ENCODE measurements around the gene CUZD1. TPM values are rescaled to one million over a fixed set of nuclear protein-coding genes. Genes with fewer than 3 reads are reported as not detected.

CUZD1 gene
- total and polyA plus RNA-seq, 2 of the 4 experiments (the other 2 are of a cell fraction), result 0.36 to 0.67 TPM

DNA sequence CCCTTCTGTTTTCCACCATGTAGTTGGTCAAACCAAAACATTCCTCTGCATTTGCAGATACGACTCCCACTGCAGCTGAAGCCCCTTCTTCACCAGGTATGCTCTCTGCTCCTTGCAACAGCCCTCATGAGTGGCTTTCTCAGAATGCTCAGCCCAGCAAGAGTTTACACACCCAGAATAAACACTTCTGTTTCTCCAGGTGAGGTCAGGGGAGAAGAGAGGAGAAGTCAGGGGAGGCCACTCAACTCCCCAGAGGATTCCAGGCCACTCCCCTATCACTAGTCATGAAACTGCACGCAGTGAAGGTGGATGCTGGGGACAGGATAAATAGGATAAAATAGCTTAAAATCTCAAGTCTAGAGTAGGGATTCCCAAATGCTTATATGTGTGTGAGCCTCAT lies 31.2 kb downstream of the CUZD1 start:
- in situ Hi-C loops (cut with MboI; ENCODE audit: low sequenced_read_pairs), result no loop called here
- H3K9ac ChIP-seq (ENCODE audit: low read depth, low read length), result no peak overlapping the region
- H3K18ac ChIP-seq (ENCODE audit: low read depth, low read length), result no peak overlapping the region
- no peak overlapping the region for H2AK9ac ChIP-seq (replicated peaks; ENCODE audit: low read depth, low read length, poor library complexity)
- H3K27ac ChIP-seq (ENCODE audit: insufficient read depth, low read length), result no peak overlapping the region
- ChIA-PET POLR2A (ENCODE audit: unreplicated experiment) (no interaction called here), CTCF (no interaction called here)
- H2BK15ac ChIP-seq (ENCODE audit: low read depth, low read length), result no peak overlapping the region
- BruUV-seq (replicated peaks), result no TSS peak
- no peak overlapping the region for H2BK20ac ChIP-seq (ENCODE audit: low read depth, low read length)
- no peak overlapping the region for H3K4ac ChIP-seq (ENCODE audit: low read depth, low read length)
- H2BK120ac ChIP-seq (ENCODE audit: low read depth, low read length), result no peak overlapping the region
- dilution Hi-C loops (cut with HindIII; ENCODE audit: low sequenced_read_pairs, unreplicated experiment), result no loop called here
- H3K23ac ChIP-seq (ENCODE audit: low read depth, low read length), result no peak overlapping the region
- no peak overlapping the region for H3K56ac ChIP-seq (ENCODE audit: extremely low read depth, insufficient read depth, low read length)
- H3K36me3 ChIP-seq (ENCODE audit: control insufficient read depth, insufficient read depth, low read length), result no peaks in the 10 kb centered on the region
- H2BK5ac ChIP-seq (ENCODE audit: low read depth, low read length, poor library complexity, severe bottlenecking), result no peak overlapping the region
- ATAC-seq (ENCODE audit: low read depth) (no peak), DNase-seq (no peak)
- no peak overlapping the region for H3K4me3 ChIP-seq (ENCODE audit: insufficient read depth, low read depth, low read length)
- no CpG with 5 or more reads among the region's 2 CpGs for WGBS, 2 experiments (ENCODE audit: extremely low coverage in 2 of 2, insufficient read length in 1 of 2)
- no peaks in the 10 kb centered on the region; the same call in 1 of the 2 replicates for H3K9me3 ChIP-seq (ENCODE audit: control insufficient read depth, insufficient read depth, low read length)
- no peak overlapping the region for H4K5ac ChIP-seq (ENCODE audit: low read depth, low read length)
- H3K79me1 ChIP-seq (ENCODE audit: low read depth in 1 of 2, low read length in 2 of 2), result no peaks in the 10 kb centered on the region
- H2AFZ ChIP-seq (replicated peaks; ENCODE audit: low read length, poor library complexity), result no peak overlapping the region
- H4K91ac ChIP-seq (ENCODE audit: insufficient read depth, low read depth, low read length), result no peak overlapping the region
- TF ChIP-seq MAFK (IDR thresholded peaks at IDR 0.05; ENCODE audit: low read depth, low read length), result no peak
- TF ChIP-seq RCOR1 (IDR thresholded peaks at IDR 0.05; ENCODE audit: insufficient replicate concordance, low read length), result no peak
- TF ChIP-seq FOS (IDR thresholded peaks at IDR 0.05; ENCODE audit: low read depth, low read length), result no peak
- no peak for TF ChIP-seq SMC3 (IDR thresholded peaks at IDR 0.05; ENCODE audit: low read depth, low read length)
- no peak for TF ChIP-seq MXI1 (IDR thresholded peaks at IDR 0.05; ENCODE audit: borderline replicate concordance, low read depth, low read length)
- no peak for TF ChIP-seq CHD1 (IDR thresholded peaks at IDR 0.05; ENCODE audit: low read depth, low read length)
- TF ChIP-seq RFX5 (IDR thresholded peaks at IDR 0.05; ENCODE audit: low read depth, low read length), result no peak
- TF ChIP-seq CEBPB (IDR thresholded peaks at IDR 0.05; ENCODE audit: low read depth, low read length), result no peak
- TF ChIP-seq CTCF (conservative IDR thresholded peaks at IDR 0.05; ENCODE audit: low read depth, low read length), result no peak
- H3K4me1 ChIP-seq (ENCODE audit: control insufficient read depth, insufficient read depth, low read length), result no peaks in the 10 kb centered on the region
- H4K20me1 ChIP-seq (ENCODE audit: insufficient read depth, low read length), result no peaks in the 10 kb centered on the region
- no peak overlapping the region for H3K4me2 ChIP-seq (ENCODE audit: low read depth, low read length)
- no peak overlapping the region for H4K8ac ChIP-seq (ENCODE audit: low read depth in 2 of 2, low read length in 2 of 2)
- H3K9me1 ChIP-seq (ENCODE audit: insufficient read depth, low read length), result no peaks in the 10 kb centered on the region
- no peak overlapping the region for H2AK5ac ChIP-seq (ENCODE audit: low read depth, low read length)
- H3K14ac ChIP-seq (replicated peaks; ENCODE audit: low read depth, low read length), result no peak overlapping the region
- peaks cover 2% of the 10 kb centered on the region for H3K27me3 ChIP-seq (ENCODE audit: control insufficient read depth, insufficient read depth, low read length)
- intact Hi-C loops (cut with micrococcal nuclease), result no loop called here
